Measurements from ENCODE around the gene TVP23B. TPM values are rescaled to one million over a fixed set of nuclear protein-coding genes. Genes with fewer than 3 reads are reported as not detected.

The TVP23B gene
- 67.7 and 81.7 TPM in 2 replicates for total RNA-seq

GRCh38 chr17:18780991-18781718, at the start of gene TVP23B:
Gene TVP23B, plus strand, starts transcription at chr17:18781183. Its CDS starts 111 bp downstream, at chr17:18781294.

DNA sequence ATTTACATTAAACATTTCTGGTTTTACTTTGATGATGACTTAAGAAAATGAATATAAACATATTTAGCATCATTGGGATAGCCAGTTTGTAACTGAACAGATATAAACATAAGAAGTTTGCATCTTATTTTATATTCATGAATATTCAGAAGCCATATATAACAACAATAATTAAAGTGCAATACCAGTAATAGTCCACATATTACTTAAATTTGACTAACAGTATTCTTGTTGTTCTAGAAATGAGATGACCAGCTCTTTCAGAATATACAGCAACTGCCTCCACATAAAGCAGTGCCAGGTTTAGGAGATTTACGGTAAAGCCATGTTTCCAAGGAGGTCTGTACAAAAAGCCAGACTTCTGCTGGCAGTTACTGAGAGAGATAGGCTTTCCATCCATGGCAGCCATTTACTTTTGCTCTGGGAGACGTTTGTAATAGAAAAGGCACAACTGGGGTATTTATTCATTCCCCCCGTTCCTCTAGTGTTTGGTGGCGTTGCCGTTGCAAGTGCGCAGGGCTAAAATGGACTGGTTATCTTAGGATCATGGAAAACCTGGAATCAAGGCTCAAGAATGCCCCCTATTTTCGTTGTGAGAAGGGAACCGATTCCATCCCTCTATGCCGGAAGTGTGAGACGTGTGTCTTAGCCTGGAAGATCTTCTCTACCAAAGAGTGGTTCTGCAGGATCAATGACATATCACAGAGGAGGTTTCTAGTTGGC, 37.1 kb upstream of the TVP23B start, which contains the start of gene FBXW10:
Gene FBXW10 (plus strand): TSS at position 356 of the 723 bp plus-strand sequence. CDS start 191 bp downstream, at position 547.

Other genes with a start within 250 kb of the TVP23B start
- gene TBC1D28, start 136.8 kb upstream of the TVP23B start, total RNA-seq, result not detected in 2 replicates
- gene FOXO3B, start 98.9 kb upstream of the TVP23B start, total RNA-seq, result 3.9 and 6.2 TPM in 2 replicates
- gene FBXW10, start 37.1 kb upstream of the TVP23B start, total RNA-seq, result not detected in 2 replicates
- gene PRPSAP2, start 76.9 kb downstream of the TVP23B start, total RNA-seq, result 35.6 and 41.2 TPM in 2 replicates
- gene SLC5A10, start 171.0 kb downstream of the TVP23B start, total RNA-seq, result not detected in 2 replicates
- 12.6 and 16.9 TPM in 2 replicates for gene FAM83G, start 223.6 kb downstream of the TVP23B start, total RNA-seq

Measured in thoracic aorta endothelial cell (primary cell).